ENCODE measurements around the gene TSFM.

DNA sequence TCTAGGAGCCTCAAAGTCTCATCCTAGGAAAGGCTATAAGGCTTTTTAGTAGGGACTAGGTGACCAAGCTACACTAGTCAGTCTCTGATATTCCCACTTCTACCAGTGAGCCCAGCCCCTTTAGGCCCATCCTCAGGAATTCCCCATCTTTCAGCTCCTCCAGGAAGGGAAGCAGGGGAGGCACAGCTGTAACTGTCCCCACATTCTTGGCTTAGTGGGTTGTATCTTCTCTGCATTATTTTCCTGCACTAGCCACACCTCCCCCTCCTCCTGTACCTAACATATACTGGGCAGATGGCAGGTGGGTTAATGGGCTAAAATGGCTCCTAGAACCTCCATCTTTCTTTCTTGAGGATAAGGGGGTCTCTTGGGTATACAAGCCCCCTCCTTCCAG is 15.3 kb upstream of the TSFM start:
- TF ChIP-seq, protein P1, sequence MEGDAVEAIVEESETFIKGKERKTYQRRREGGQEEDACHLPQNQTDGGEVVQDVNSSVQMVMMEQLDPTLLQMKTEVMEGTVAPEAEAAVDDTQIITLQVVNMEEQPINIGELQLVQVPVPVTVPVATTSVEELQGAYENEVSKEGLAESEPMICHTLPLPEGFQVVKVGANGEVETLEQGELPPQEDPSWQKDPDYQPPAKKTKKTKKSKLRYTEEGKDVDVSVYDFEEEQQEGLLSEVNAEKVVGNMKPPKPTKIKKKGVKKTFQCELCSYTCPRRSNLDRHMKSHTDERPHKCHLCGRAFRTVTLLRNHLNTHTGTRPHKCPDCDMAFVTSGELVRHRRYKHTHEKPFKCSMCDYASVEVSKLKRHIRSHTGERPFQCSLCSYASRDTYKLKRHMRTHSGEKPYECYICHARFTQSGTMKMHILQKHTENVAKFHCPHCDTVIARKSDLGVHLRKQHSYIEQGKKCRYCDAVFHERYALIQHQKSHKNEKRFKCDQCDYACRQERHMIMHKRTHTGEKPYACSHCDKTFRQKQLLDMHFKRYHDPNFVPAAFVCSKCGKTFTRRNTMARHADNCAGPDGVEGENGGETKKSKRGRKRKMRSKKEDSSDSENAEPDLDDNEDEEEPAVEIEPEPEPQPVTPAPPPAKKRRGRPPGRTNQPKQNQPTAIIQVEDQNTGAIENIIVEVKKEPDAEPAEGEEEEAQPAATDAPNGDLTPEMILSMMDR (IDR thresholded peaks at IDR 0.05): no peak
- TF ChIP-seq EZH2phosphoT487 (IDR thresholded peaks at IDR 0.05) (no peak), EZH2 (IDR thresholded peaks at IDR 0.05) (no peak)
